Loucy (cell line): Measurements from ENCODE around the gene INHBC.

Source experiments
- H2AFZ ChIP-seq: fragments of 200-600 bp; sonication (generic); 2 replicates; pipeline ENCODE4 v1.6.0; 2016; ENCODE audit warnings: antibody characterized with exemption, mild to moderate bottlenecking, low read length, moderate library complexity
- H3F3A ChIP-seq: fragments of 200-600 bp; 2 replicates; pipeline ENCODE4 v1.6.0; 2016; ENCODE audit warnings: antibody characterized with exemption, low read depth, mild to moderate bottlenecking
- H3K27me3 ChIP-seq: fragments of 200-600 bp; sonication (generic); 2 replicates; pipeline ENCODE4 v1.6.1; 2014; ENCODE audit warnings: low read length, mild to moderate bottlenecking; ENCODE audit not compliant: insufficient read depth, poor library complexity, severe bottlenecking
- H3K36me3 ChIP-seq: fragments of 200-600 bp; sonication (generic); 2 replicates; pipeline ENCODE4 v1.6.1; 2016; ENCODE audit warnings: low read length; ENCODE audit not compliant: insufficient read depth
- H3K4me1 ChIP-seq: fragments of 200-600 bp; sonication (generic); 2 replicates; pipeline ENCODE4 v1.5.1; 2014; ENCODE audit warnings: low read length, mild to moderate bottlenecking; ENCODE audit not compliant: insufficient read depth, poor library complexity, severe bottlenecking
- H3K4me2 ChIP-seq: fragments of 200-600 bp; sonication (generic); 2 replicates; pipeline ENCODE4 v1.6.0; 2014; ENCODE audit warnings: antibody characterized with exemption, low read length, low read depth, mild to moderate bottlenecking; ENCODE audit not compliant: poor library complexity, severe bottlenecking
- H3K4me3 ChIP-seq: fragments of 200-600 bp; sonication (generic); 2 replicates; pipeline ENCODE4 v1.5.1; 2014; ENCODE audit warnings: low read length, mild to moderate bottlenecking, mixed read lengths; ENCODE audit not compliant: poor library complexity, severe bottlenecking
- H3K79me2 ChIP-seq: fragments of 200-600 bp; sonication (generic); 2 replicates; pipeline ENCODE4 v1.6.1; 2014; ENCODE audit warnings: low read length; ENCODE audit not compliant: insufficient read depth
- H3K9ac ChIP-seq: fragments of 200-600 bp; sonication (generic); 2 replicates; pipeline ENCODE4 v1.6.0; 2014; ENCODE audit warnings: mild to moderate bottlenecking, low read depth, low read length, moderate library complexity; ENCODE audit not compliant: poor library complexity, severe bottlenecking
- H3K9me2 ChIP-seq: fragments of 200-600 bp; sonication (generic); replicated peaks from 2 replicates; pipeline ENCODE4 v1.6.1; 2016; ENCODE audit warnings: low read depth, low read length, mixed read lengths
- H3K9me3 ChIP-seq: fragments of 200-600 bp; sonication (generic); 2 replicates; pipeline ENCODE4 v1.6.1; 2014; ENCODE audit warnings: mild to moderate bottlenecking, antibody characterized with exemption, low read length, low read depth; ENCODE audit not compliant: insufficient read depth
- H4K20me1 ChIP-seq: fragments of 200-600 bp; sonication (generic); 2 replicates; pipeline ENCODE4 v1.6.0; 2014; ENCODE audit warnings: antibody characterized with exemption, low read length, mild to moderate bottlenecking; ENCODE audit not compliant: insufficient read depth, poor library complexity, severe bottlenecking
- CTCF ChIP-seq: fragments of 200-600 bp; sonication (generic); conservative IDR thresholded peaks from 2 replicates; pipeline ENCODE4 v1.5.1; 2014; ENCODE audit warnings: mild to moderate bottlenecking, antibody characterized with exemption, low read length
- EZH2phosphoT487 ChIP-seq: fragments of 200-600 bp; IDR thresholded peaks from 2 replicates; pipeline ENCODE4 v1.6.1; 2018; ENCODE audit warnings: antibody characterized with exemption, mild to moderate bottlenecking, moderate library complexity, borderline replicate concordance

The INHBC gene

GRCh38 chr12:57452181-57452936 lies 17.8 kb downstream of the INHBC start:
- Histone ChIP-seq H3K9me2 (no peaks in the 10 kb centered on the region), H3K27me3 (no peaks in the 10 kb centered on the region), H3K36me3 (no peaks in the 10 kb centered on the region), H3F3A (no peaks in the 10 kb centered on the region), H4K20me1 (no peaks in the 10 kb centered on the region), H2AFZ (peak overlapping the region; percentile 41), H3K79me2 (no peaks in the 10 kb centered on the region), H3K9me3 (no peaks in the 10 kb centered on the region), H3K4me1 (peaks cover 6% of the 10 kb centered on the region), H3K4me2 (no peak overlapping the region), H3K9ac (no peak overlapping the region), H3K4me3 (no peak overlapping the region)
- TF ChIP-seq CTCF (no peak), EZH2phosphoT487 (no peak)

- Histone ChIP-seq H3K27me3 (no peaks in the 10 kb centered on the region), H3K9me3 (no peaks in the 10 kb centered on the region), H2AFZ (peak overlapping the region; percentile 41; the same call in 1 of the 2 replicates), H3K36me3 (no peaks in the 10 kb centered on the region), H3K4me1 (peaks cover 6% of the 10 kb centered on the region), H3K9me2 (no peaks in the 10 kb centered on the region), H3K4me3 (no peak overlapping the region), H4K20me1 (no peaks in the 10 kb centered on the region), H3F3A (no peaks in the 10 kb centered on the region), H3K9ac (no peak overlapping the region), H3K4me2 (no peak overlapping the region), H3K79me2 (no peaks in the 10 kb centered on the region)
- TF ChIP-seq EZH2phosphoT487 (no peak), CTCF (peak; percentile 93)
These were observed 18.4 kb downstream of the INHBC start for GRCh38 chr12:57452937-57453509.

- Histone ChIP-seq H3K4me1 (peaks cover 12% of the 10 kb centered on the region), H3K36me3 (no peaks in the 10 kb centered on the region), H3K4me2 (no peak overlapping the region), H3K4me3 (no peak overlapping the region), H3K9ac (no peak overlapping the region), H2AFZ (no peak overlapping the region), H3K79me2 (no peaks in the 10 kb centered on the region), H3K9me3 (no peaks in the 10 kb centered on the region), H3K27me3 (no peaks in the 10 kb centered on the region), H4K20me1 (no peaks in the 10 kb centered on the region), H3F3A (no peaks in the 10 kb centered on the region), H3K9me2 (no peaks in the 10 kb centered on the region)
- no peak for TF ChIP-seq CTCF
- no peak for TF ChIP-seq EZH2phosphoT487
These were observed 19.6 kb downstream of the INHBC start for GRCh38 chr12:57454213-57454565.
